Upper lobe of left lung (tissue), 4 donors: ENCODE results near the gene ZCCHC3.

ENCODE experiments used
- POLR2AphosphoS5 ChIP-seq, 2 donors: sonication (generic); formaldehyde crosslinking; IDR thresholded peaks; one replicate each; pipeline ENCODE4 v1.5.1; 2017; ENCODE audit warnings: antibody characterized with exemption in 2 of 2
- TF ChIP-seq, protein P1 (sequence below), 6 experiments: fragments of 450-650 bp in 4 of 6; fragments of 200-600 bp in 2 of 6; sonication (generic) in 2 of 6; IDR thresholded peaks; one replicate each; pipeline ENCODE4 v1.5.1; 2016 to 2019; ENCODE audit warnings: antibody characterized with exemption in 6 of 6

GRCh38 chr20:347317-347639 is 49.9 kb downstream of the ZCCHC3 start:
- TF ChIP-seq, protein P1, sequence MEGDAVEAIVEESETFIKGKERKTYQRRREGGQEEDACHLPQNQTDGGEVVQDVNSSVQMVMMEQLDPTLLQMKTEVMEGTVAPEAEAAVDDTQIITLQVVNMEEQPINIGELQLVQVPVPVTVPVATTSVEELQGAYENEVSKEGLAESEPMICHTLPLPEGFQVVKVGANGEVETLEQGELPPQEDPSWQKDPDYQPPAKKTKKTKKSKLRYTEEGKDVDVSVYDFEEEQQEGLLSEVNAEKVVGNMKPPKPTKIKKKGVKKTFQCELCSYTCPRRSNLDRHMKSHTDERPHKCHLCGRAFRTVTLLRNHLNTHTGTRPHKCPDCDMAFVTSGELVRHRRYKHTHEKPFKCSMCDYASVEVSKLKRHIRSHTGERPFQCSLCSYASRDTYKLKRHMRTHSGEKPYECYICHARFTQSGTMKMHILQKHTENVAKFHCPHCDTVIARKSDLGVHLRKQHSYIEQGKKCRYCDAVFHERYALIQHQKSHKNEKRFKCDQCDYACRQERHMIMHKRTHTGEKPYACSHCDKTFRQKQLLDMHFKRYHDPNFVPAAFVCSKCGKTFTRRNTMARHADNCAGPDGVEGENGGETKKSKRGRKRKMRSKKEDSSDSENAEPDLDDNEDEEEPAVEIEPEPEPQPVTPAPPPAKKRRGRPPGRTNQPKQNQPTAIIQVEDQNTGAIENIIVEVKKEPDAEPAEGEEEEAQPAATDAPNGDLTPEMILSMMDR (IDR thresholded peaks at IDR 0.05), result no peak
- no peak for TF ChIP-seq POLR2AphosphoS5 (IDR thresholded peaks at IDR 0.05)
